NK-92 treated with Interleukin-12 subunit alpha and Interleukin-12 subunit beta, amount 100 ng/mL, for 24 hours (cell line): ENCODE results near the gene LRRC58.

ENCODE experiments used
- DNase-seq: peaks from one replicate; lab custom pipeline; 2025; lab: John Stamatoyannopoulos, UW

LRRC58 gene

GRCh38 chr3:120276767-120277166 lies 72.4 kb downstream of the LRRC58 start:
- no peak for DNase-seq

- DNase-seq = no peak
Measured at GRCh38 chr3:120275618-120276017, 73.5 kb downstream of the LRRC58 start.

GRCh38 chr3:120274739-120275167 lies 74.4 kb downstream of the LRRC58 start:
- no peak for DNase-seq
